ENCODE results near the gene FGF6. TPM values are rescaled to one million over a fixed set of nuclear protein-coding genes. Genes with fewer than 3 reads are reported as not detected.
"Not testable (repeated sequence)": the region's sequence is repeated elsewhere in the genome, so short reads cannot be mapped to it uniquely, and the experiment has no call there.

FGF6 gene, protein sequence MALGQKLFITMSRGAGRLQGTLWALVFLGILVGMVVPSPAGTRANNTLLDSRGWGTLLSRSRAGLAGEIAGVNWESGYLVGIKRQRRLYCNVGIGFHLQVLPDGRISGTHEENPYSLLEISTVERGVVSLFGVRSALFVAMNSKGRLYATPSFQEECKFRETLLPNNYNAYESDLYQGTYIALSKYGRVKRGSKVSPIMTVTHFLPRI
- total RNA-seq (2014; rRNA removed; shearing (Covaris generic)): not detected in 2 replicates

DNA sequence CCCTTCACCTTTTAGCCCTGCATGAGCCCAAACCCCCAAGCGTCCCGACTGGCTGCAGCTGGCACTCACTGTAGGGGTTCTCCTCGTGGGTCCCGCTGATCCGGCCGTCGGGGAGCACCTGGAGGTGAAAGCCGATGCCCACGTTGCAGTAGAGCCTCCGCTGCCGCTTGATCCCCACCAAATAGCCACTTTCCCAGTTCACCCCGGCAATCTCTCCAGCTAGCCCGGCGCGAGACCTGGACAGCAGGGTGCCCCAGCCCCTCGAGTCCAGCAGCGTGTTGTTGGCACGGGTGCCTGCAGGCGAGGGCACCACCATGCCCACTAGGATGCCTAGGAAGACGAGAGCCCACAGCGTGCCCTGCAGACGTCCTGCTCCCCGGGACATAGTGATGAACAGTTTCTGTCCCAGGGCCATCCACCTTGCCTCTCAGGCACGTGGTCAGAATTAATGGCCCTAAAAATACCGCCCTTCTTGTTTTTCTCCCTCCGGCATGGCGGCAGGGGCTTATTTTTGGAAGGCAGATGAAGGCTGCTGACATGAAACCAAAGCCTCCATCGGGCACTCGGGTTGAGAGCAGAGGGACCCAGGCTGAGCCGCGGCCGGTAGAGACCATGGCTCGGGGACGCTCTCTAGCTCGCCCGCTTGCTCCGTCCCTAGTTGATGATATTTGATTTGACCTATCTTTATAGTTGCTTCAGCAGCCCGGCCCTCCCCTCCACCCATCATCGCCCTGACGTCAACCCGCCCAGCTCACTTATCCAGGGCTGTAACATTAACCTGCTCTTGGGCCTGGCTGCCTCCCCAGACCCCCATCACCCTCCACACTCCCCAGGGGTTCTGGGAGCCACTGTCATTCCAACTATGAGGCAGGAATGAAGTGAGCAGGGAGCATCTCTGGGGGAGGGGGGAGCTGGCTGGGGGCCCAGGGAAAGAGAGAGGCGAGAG lies at the start of gene FGF6:
Gene FGF6, minus strand, starts transcription at position 660 of the 946 bp plus-strand sequence. Its CDS starts 245 bp downstream, at position 415.
- Histone ChIP-seq H3K27me3 (ENCODE audit: control insufficient read depth, insufficient read depth, low read length) (no peaks in the 10 kb centered on the region), H3K4me3 (ENCODE audit: insufficient read depth, low read depth, low read length) (no peak within 1 kb of the TSS), H3K36me3 (replicated peaks; ENCODE audit: control insufficient read depth, insufficient read depth, low read length) (no peaks in the 10 kb centered on the region)
- peak; percentile 38 for DNase-seq

DNA sequence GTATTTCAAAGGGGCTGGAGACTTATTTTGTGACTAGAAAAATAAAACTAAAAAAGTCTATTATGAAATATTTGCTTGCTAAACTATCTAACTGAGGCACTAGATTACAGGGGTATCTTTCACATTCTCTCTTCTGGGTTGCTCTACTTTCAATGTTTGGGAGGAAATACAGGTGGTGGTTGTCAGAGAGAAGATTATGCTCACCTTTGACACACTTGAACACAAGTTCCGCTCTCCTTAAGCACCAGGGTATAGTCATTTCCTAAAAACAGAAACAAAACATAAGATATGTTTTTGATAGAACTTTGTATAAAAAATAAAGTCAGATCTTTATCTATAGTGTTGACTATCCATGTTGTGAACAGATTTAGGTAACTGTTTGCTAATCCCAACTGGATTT lies 45.4 kb upstream of the FGF6 start:
- H3K27me3 ChIP-seq (ENCODE audit: control insufficient read depth, insufficient read depth, low read length): no peaks in the 10 kb centered on the region
- no peak overlapping the region for H3K4me3 ChIP-seq (ENCODE audit: insufficient read depth, low read depth, low read length)
- no peaks in the 10 kb centered on the region for H3K36me3 ChIP-seq (replicated peaks; ENCODE audit: control insufficient read depth, insufficient read depth, low read length)
- DNase-seq: no peak

DNA sequence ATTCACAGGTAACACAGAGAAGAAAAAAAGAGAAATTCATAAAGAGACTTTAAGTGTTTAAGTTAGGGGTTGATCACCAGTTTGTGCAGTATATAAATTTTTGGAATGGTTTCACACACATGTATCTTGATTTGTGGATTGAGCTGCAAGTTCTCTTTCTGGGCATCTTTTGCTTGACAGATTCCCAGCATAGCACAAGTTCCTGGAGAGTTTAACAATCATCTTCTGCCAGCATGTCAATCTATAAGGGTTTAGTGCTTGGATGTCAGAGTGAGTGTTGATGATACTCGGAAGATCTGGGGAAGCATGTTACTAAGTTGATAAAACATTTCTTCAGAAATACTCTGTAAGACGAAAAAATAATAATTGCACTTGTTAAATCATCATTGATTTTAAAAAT lies 43.9 kb upstream of the FGF6 start:
- DNase-seq: no peak
- Histone ChIP-seq H3K27me3 (ENCODE audit: control insufficient read depth, insufficient read depth, low read length) (no peaks in the 10 kb centered on the region), H3K4me3 (ENCODE audit: insufficient read depth, low read depth, low read length) (no peak overlapping the region), H3K36me3 (replicated peaks; ENCODE audit: control insufficient read depth, insufficient read depth, low read length) (no peaks in the 10 kb centered on the region)

- Histone ChIP-seq H3K27me3 (ENCODE audit: control insufficient read depth, insufficient read depth, low read length) (no peaks in the 10 kb centered on the region), H3K4me3 (ENCODE audit: insufficient read depth, low read depth, low read length) (no peak overlapping the region), H3K36me3 (replicated peaks; ENCODE audit: control insufficient read depth, insufficient read depth, low read length) (no peaks in the 10 kb centered on the region)
- peak; percentile 6 for DNase-seq
Observed at GRCh38 chr12:4486980-4487379, 41.4 kb upstream of the FGF6 start.

DNA sequence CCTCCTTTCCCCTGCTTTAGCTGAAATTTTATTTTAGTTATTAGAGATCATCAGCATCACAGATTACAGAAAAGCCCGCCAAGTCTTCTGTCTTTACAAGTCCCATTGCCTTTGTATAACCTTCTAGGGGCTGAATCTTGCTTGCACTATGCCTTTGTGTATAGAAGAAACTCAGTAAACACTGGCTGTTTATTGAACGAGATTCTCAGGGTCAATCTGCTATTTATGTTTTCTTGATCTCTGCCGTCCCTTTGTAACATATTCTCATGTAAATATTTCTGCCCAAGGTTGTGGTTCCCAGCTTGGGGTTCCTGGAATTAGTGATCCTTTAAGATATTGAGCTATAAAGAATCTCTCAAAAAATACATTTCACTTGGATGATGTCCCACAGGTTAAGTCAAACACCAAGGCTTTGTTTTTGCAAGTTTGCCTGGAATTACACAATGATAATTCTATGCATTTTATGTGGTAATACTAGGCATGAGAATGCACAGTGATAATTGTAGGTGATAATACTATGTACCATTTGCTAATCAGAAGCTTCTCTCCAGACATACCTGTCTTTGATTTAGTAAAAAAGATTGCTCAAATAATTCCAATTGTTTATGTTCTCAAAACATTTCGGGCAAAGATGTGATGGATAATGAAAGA lies 40.6 kb upstream of the FGF6 start:
- Histone ChIP-seq H3K36me3 (replicated peaks; ENCODE audit: control insufficient read depth, insufficient read depth, low read length) (no peaks in the 10 kb centered on the region), H3K4me3 (ENCODE audit: insufficient read depth, low read depth, low read length) (no peak overlapping the region), H3K27me3 (ENCODE audit: control insufficient read depth, insufficient read depth, low read length) (no peaks in the 10 kb centered on the region)
- DNase-seq: no peak

DNA sequence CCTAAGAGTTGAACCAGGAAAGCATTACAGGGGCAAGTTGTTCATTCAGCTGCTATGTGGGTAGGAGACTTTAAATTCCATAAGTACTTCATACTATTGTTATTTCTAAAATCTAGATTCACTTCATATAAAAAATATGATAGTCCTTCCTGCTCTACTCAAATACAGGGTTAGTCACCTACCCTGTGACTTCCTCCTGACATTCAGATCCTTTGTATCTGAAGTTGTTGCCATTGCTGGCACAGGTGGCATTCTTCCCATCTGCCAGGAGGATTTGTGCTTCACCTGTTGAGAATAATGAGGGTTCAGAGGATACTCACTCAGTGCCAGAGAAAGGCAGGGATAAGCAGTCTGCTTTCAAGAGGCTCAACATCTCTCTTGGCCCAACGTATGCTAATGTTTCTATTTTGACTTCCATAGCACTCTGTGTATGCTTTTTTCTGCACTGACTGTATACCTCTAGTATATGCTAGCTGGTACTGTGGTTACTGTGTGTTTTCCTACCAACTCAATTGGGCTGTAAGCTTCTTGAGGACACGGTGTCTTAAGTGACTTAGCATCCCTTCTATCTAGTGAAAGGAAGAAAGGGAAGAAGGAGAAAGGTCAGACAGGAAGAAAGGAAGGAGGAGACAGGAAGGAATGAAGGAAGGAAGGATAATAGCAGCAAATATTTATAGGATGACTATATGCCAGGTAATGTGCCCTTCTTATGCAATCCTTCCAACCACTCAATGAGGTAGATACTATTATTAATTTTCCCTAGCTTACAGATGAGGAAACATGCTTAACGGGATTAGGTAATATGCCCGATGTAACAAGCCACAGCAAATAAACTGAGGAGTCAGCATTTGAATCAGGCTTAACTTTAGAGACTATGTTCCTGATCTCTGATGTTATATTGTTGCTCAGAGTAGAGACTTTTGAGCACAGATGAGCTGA lies 38.5 kb upstream of the FGF6 start:
- no peak for DNase-seq
- Histone ChIP-seq H3K4me3 (ENCODE audit: insufficient read depth, low read depth, low read length) (no peak overlapping the region), H3K36me3 (replicated peaks; ENCODE audit: control insufficient read depth, insufficient read depth, low read length) (no peaks in the 10 kb centered on the region), H3K27me3 (ENCODE audit: control insufficient read depth, insufficient read depth, low read length) (no peaks in the 10 kb centered on the region)

DNA sequence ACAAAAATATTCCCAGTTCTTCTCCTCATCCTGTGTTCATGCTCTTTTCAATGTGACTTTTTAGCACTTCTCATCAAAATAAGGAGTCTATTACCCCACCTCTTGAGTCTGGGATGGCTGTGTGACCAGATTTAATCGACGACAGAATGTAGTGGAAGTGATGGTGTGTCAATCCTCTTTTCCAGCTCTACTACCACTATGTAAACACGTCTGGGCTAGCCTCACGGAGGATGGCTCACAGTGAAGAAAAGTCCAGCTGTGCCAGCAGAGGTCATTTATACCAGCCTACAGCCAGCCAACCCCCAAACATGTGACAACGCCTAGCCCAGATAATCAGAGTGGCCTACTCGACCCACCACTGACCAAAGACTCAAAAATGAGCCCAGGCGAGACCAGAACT lies 37.3 kb upstream of the FGF6 start:
- Histone ChIP-seq H3K4me3 (ENCODE audit: insufficient read depth, low read depth, low read length) (no peak overlapping the region), H3K36me3 (replicated peaks; ENCODE audit: control insufficient read depth, insufficient read depth, low read length) (no peaks in the 10 kb centered on the region)

GRCh38 chr12:4478933-4479332 lies 33.3 kb upstream of the FGF6 start:
- DNase-seq: no peak
- Histone ChIP-seq H3K27me3 (ENCODE audit: control insufficient read depth, insufficient read depth, low read length) (no peaks in the 10 kb centered on the region), H3K4me3 (ENCODE audit: insufficient read depth, low read depth, low read length) (no peak overlapping the region), H3K36me3 (replicated peaks; ENCODE audit: control insufficient read depth, insufficient read depth, low read length) (no peaks in the 10 kb centered on the region)

More for the DNA sequence above, 37.3 kb upstream of the FGF6 start:
- no peaks in the 10 kb centered on the region for H3K27me3 ChIP-seq (ENCODE audit: control insufficient read depth, insufficient read depth, low read length)
- no peak for DNase-seq

- no peak for DNase-seq
- H3K27me3 ChIP-seq (ENCODE audit: control insufficient read depth, insufficient read depth, low read length): no peaks in the 10 kb centered on the region
- no peaks in the 10 kb centered on the region for H3K36me3 ChIP-seq (replicated peaks; ENCODE audit: control insufficient read depth, insufficient read depth, low read length)
- no peak overlapping the region for H3K4me3 ChIP-seq (ENCODE audit: insufficient read depth, low read depth, low read length)
Observed at GRCh38 chr12:4477129-4477528, 31.5 kb upstream of the FGF6 start.

DNA sequence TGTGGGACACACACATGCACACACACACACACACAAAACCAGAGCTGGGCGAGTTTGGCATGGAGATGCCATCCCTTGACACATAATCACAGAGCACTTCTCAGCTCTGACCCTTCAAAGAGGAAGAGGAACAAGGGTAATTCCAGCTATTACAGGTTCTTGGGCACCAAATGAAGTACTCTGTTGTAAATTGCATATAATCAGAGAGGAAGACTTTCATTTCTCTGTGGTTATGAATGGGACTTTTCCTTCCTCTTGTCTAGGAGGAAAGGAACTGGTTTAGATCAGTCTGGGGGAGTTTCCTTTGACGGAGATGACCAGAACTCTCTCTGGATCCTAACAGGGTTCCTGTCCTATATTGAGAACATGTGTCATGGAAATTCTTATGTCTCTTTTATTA lies 26.4 kb upstream of the FGF6 start:
- H3K4me3 ChIP-seq (ENCODE audit: insufficient read depth, low read depth, low read length): no peak overlapping the region
- DNase-seq: no peak
- H3K36me3 ChIP-seq (replicated peaks; ENCODE audit: control insufficient read depth, insufficient read depth, low read length): no peaks in the 10 kb centered on the region
- no peaks in the 10 kb centered on the region for H3K27me3 ChIP-seq (ENCODE audit: control insufficient read depth, insufficient read depth, low read length)

- DNase-seq: no peak
- Histone ChIP-seq H3K4me3 (ENCODE audit: insufficient read depth, low read depth, low read length) (no peak overlapping the region), H3K27me3 (ENCODE audit: control insufficient read depth, insufficient read depth, low read length) (no peaks in the 10 kb centered on the region)
Observed at GRCh38 chr12:4471256-4471655, 25.6 kb upstream of the FGF6 start.

DNA sequence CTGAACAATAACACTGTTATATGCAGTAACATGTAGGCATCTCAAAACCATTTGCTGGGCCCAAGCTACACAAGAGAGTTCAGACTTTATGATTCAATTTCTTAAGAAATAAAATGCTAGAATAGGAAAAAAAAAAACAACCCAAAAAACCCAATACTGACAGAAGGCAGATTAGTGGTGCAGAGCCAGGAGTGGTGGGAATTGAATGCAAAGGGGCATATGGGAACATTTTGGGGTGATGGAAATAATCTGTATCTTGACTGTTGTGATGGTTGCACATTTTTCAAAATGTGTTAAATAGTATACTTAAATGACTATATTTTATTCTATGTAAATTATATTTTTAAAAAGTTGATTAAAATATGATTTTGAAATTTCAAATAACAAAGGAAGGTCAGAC lies 23.4 kb upstream of the FGF6 start:
- Histone ChIP-seq H3K36me3 (replicated peaks; ENCODE audit: control insufficient read depth, insufficient read depth, low read length) (no peaks in the 10 kb centered on the region), H3K4me3 (ENCODE audit: insufficient read depth, low read depth, low read length) (no peak overlapping the region), H3K27me3 (ENCODE audit: control insufficient read depth, insufficient read depth, low read length) (no peaks in the 10 kb centered on the region)
- DNase-seq: no peak

More at GRCh38 chr12:4471256-4471655, 25.6 kb upstream of the FGF6 start:
- no peaks in the 10 kb centered on the region for H3K36me3 ChIP-seq (replicated peaks; ENCODE audit: control insufficient read depth, insufficient read depth, low read length)

GRCh38 chr12:4460761-4461160 lies 15.1 kb upstream of the FGF6 start:
- Histone ChIP-seq H3K4me3 (ENCODE audit: insufficient read depth, low read depth, low read length) (no peak overlapping the region), H3K36me3 (replicated peaks; ENCODE audit: control insufficient read depth, insufficient read depth, low read length) (no peaks in the 10 kb centered on the region), H3K27me3 (ENCODE audit: control insufficient read depth, insufficient read depth, low read length) (no peaks in the 10 kb centered on the region)
- DNase-seq: no peak

DNA sequence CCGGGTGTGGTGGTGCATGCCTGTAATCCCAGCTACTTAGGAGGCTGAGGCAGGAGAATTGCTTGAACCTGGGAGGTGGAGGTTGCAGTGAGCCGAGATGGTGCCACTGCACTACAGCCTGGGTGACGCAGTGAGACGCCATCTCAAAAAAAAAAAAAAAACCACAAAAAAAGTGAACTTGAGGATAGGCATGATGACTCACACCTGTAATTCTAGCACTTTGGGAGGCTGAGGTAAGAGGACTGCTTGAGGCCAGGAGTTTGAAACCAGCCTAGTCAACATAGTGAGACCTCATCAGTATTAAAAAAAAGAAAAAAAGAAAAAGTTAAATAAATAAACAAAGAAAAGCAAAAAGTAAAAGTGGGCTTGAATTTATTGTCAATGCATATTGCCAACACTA lies 10.2 kb upstream of the FGF6 start:
- H3K36me3 ChIP-seq (replicated peaks; ENCODE audit: control insufficient read depth, insufficient read depth, low read length); H3K27me3 ChIP-seq (ENCODE audit: control insufficient read depth, insufficient read depth, low read length); DNase-seq; H3K4me3 ChIP-seq (ENCODE audit: insufficient read depth, low read depth, low read length): not testable (repeated sequence)

All from H7 (cell line).